SK-N-SH treated with all-trans-retinoic acid at 6 μM for 48 hours (cell line): ENCODE data around the gene DDX39B.
"Not testable (repeated sequence)": the region's sequence is repeated elsewhere in the genome, so short reads cannot be mapped to it uniquely, and the experiment has no call there.

Source experiments
- ATAC-seq: fragments of 200-7000 bp; cut with Tn5 transposase; 3 replicates; pipeline ENCODE4 v1.9.1; 2020; ENCODE audit warnings: mild to moderate bottlenecking, moderate library complexity
- ARNTL ChIP-seq: fragments of 450-650 bp; formaldehyde crosslinking; IDR thresholded peaks from 2 replicates; pipeline ENCODE4 v1.5.0; 2020; ENCODE audit warnings: low read depth, mild to moderate bottlenecking, moderate library complexity, borderline replicate concordance
- BACH2 ChIP-seq: fragments of 250-450 bp; sonication (Bioruptor Pico); IDR thresholded peaks from 2 replicates; pipeline ENCODE4 v1.9.0; 2021; ENCODE audit warnings: mild to moderate bottlenecking, borderline replicate concordance
- CSDC2 ChIP-seq: fragments of 250-450 bp; sonication (Bioruptor Pico); IDR thresholded peaks from 2 replicates; pipeline ENCODE4 v1.5.0; 2020; ENCODE audit warnings: mild to moderate bottlenecking, moderate library complexity
- GLIS3 ChIP-seq: fragments of 250-450 bp; sonication (Bioruptor Pico); IDR thresholded peaks from 2 replicates; pipeline ENCODE4 v1.5.0; 2020; ENCODE audit warnings: mild to moderate bottlenecking, moderate library complexity
- ISL1 ChIP-seq: fragments of 250-450 bp; sonication (Bioruptor Pico); IDR thresholded peaks from 2 replicates; pipeline ENCODE4 v2.1.2; 2022; ENCODE audit warnings: mild to moderate bottlenecking, moderate library complexity
- PATZ1 ChIP-seq: fragments of 250-450 bp; sonication (Bioruptor Pico); IDR thresholded peaks from 2 replicates; pipeline ENCODE4 v1.8.0; 2020; ENCODE audit warnings: mild to moderate bottlenecking, moderate library complexity, borderline replicate concordance
- POU6F1 ChIP-seq: fragments of 250-450 bp; sonication (Bioruptor Pico); IDR thresholded peaks from 2 replicates; pipeline ENCODE4 v1.8.0; 2021; ENCODE audit warnings: low read depth, mild to moderate bottlenecking, moderate library complexity, borderline replicate concordance
- PPARA ChIP-seq: fragments of 250-450 bp; sonication (Bioruptor Pico); IDR thresholded peaks from 2 replicates; pipeline ENCODE4 v1.5.0; 2020; ENCODE audit warnings: mild to moderate bottlenecking, borderline replicate concordance
- SNAI2 ChIP-seq: fragments of 250-450 bp; sonication (Bioruptor Pico); IDR thresholded peaks from 2 replicates; pipeline ENCODE4 v1.5.0; 2020; ENCODE audit warnings: mild to moderate bottlenecking, moderate library complexity
- TCF4 ChIP-seq: fragments of 250-450 bp; sonication (Bioruptor Pico); IDR thresholded peaks from 2 replicates; pipeline ENCODE4 v1.8.0; 2021; ENCODE audit warnings: mild to moderate bottlenecking, moderate library complexity, borderline replicate concordance
- TOX ChIP-seq: fragments of 250-450 bp; sonication (Bioruptor Pico); IDR thresholded peaks from 2 replicates; pipeline ENCODE4 v1.8.0; 2021; ENCODE audit warnings: mild to moderate bottlenecking, moderate library complexity, borderline replicate concordance
- ZC3H10 ChIP-seq: fragments of 250-450 bp; sonication (Bioruptor Pico); IDR thresholded peaks from 2 replicates; pipeline ENCODE4 v1.5.1; 2021; ENCODE audit warnings: mild to moderate bottlenecking, moderate library complexity
- ZFP3 ChIP-seq: fragments of 250-450 bp; sonication (Bioruptor Pico); IDR thresholded peaks from 2 replicates; pipeline ENCODE4 v1.5.0; 2020; ENCODE audit warnings: mild to moderate bottlenecking, moderate library complexity
- ZFP30 ChIP-seq: fragments of 450-650 bp; formaldehyde crosslinking; IDR thresholded peaks from 2 replicates; pipeline ENCODE4 v1.5.0; 2022; ENCODE audit warnings: mild to moderate bottlenecking, moderate library complexity
- ZNF565 ChIP-seq: fragments of 450-650 bp; formaldehyde crosslinking; conservative IDR thresholded peaks from 2 replicates; pipeline ENCODE4 v1.5.0; 2020; ENCODE audit warnings: low read depth, mild to moderate bottlenecking, moderate library complexity
- ZNF70 ChIP-seq: fragments of 450-650 bp; formaldehyde crosslinking; IDR thresholded peaks from 2 replicates; pipeline ENCODE4 v1.5.0; 2020; ENCODE audit warnings: mild to moderate bottlenecking, moderate library complexity
- ZNF8 ChIP-seq: fragments of 450-650 bp; formaldehyde crosslinking; IDR thresholded peaks from 2 replicates; pipeline ENCODE4 v1.5.0; 2020; ENCODE audit warnings: mild to moderate bottlenecking, moderate library complexity
- TF ChIP-seq, protein P1 (sequence below): fragments of 250-450 bp; sonication (Bioruptor Pico); IDR thresholded peaks from 2 replicates; pipeline ENCODE4 v1.5.0; 2020; ENCODE audit warnings: mild to moderate bottlenecking, moderate library complexity
- TF ChIP-seq, protein P2 (sequence below): fragments of 250-450 bp; sonication (Bioruptor Pico); IDR thresholded peaks from 2 replicates; pipeline ENCODE4 v1.5.1; 2020; ENCODE audit warnings: low read depth, mild to moderate bottlenecking, moderate library complexity
- TF ChIP-seq, protein P3 (sequence below): fragments of 250-450 bp; sonication (Bioruptor Pico); IDR thresholded peaks from 2 replicates; pipeline ENCODE4 v1.5.1; 2021; ENCODE audit warnings: mild to moderate bottlenecking, moderate library complexity

Gene DDX39B

DNA sequence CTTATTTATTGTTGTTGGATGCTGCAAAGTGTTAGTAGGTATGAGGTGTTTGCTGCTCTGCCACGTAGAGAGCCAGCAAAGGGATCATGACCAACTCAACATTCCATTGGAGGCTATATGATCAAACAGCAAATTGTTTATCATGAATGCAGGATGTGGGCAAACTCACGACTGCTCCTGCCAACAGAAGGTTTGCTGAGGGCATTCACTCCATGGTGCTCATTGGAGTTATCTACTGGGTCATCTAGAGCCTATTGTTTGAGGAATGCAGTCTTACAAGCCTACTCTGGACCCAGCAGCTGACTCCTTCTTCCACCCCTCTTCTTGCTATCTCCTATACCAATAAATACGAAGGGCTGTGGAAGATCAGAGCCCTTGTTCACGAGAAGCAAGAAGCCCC lies 31.8 kb downstream of the DDX39B start:
- no peak for ATAC-seq
- TF ChIP-seq ZFP3 (CRISPR knock-in tag) = no peak
- no peak for TF ChIP-seq CSDC2
- TF ChIP-seq ZC3H10 = no peak
- no peak for TF ChIP-seq GLIS3 (CRISPR knock-in tag)
- TF ChIP-seq, protein P1, sequence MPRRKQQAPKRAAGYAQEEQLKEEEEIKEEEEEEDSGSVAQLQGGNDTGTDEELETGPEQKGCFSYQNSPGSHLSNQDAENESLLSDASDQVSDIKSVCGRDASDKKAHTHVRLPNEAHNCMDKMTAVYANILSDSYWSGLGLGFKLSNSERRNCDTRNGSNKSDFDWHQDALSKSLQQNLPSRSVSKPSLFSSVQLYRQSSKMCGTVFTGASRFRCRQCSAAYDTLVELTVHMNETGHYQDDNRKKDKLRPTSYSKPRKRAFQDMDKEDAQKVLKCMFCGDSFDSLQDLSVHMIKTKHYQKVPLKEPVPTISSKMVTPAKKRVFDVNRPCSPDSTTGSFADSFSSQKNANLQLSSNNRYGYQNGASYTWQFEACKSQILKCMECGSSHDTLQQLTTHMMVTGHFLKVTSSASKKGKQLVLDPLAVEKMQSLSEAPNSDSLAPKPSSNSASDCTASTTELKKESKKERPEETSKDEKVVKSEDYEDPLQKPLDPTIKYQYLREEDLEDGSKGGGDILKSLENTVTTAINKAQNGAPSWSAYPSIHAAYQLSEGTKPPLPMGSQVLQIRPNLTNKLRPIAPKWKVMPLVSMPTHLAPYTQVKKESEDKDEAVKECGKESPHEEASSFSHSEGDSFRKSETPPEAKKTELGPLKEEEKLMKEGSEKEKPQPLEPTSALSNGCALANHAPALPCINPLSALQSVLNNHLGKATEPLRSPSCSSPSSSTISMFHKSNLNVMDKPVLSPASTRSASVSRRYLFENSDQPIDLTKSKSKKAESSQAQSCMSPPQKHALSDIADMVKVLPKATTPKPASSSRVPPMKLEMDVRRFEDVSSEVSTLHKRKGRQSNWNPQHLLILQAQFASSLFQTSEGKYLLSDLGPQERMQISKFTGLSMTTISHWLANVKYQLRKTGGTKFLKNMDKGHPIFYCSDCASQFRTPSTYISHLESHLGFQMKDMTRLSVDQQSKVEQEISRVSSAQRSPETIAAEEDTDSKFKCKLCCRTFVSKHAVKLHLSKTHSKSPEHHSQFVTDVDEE = no peak
- TF ChIP-seq POU6F1 (CRISPR knock-in tag) = no peak
- no peak for TF ChIP-seq ZFP30
- no peak for TF ChIP-seq ZNF565 (CRISPR knock-in tag)
- TF ChIP-seq ZNF70 = no peak
- TF ChIP-seq ISL1 = no peak
- TF ChIP-seq, protein P2, sequence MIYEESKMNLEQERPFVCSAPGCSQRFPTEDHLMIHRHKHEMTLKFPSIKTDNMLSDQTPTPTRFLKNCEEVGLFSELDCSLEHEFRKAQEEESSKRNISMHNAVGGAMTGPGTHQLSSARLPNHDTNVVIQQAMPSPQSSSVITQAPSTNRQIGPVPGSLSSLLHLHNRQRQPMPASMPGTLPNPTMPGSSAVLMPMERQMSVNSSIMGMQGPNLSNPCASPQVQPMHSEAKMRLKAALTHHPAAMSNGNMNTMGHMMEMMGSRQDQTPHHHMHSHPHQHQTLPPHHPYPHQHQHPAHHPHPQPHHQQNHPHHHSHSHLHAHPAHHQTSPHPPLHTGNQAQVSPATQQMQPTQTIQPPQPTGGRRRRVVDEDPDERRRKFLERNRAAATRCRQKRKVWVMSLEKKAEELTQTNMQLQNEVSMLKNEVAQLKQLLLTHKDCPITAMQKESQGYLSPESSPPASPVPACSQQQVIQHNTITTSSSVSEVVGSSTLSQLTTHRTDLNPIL (CRISPR knock-in tag) = no peak
- TF ChIP-seq TOX = no peak
- no peak for TF ChIP-seq ARNTL (CRISPR knock-in tag)
- TF ChIP-seq PPARA = no peak

GRCh38 chr6:31509036-31509435 lies 32.8 kb downstream of the DDX39B start:
- not testable (repeated sequence) for ATAC-seq

DNA sequence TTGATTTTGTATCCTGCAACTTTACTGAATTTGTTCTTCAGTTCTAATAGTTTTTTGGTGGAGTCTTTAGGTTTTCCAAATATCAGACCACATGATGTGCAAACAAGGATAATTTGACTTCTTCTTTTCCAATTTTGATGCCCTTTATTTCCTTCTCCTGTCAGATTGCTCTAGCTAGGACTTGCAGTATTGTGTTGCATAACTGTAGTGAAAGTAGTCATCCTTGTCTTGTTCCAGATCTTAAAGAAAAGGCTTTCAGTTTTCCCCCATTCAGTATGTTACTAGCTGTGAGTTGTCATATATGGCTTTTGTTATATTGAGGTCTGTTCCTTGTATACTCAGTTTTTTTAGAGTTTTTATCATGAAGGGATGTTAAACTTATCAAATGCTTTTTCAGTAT lies 39.2 kb downstream of the DDX39B start:
- no peak for ATAC-seq
- no peak for TF ChIP-seq ZC3H10
- TF ChIP-seq PATZ1 (CRISPR knock-in tag) = no peak
- TF ChIP-seq, protein P1 = no peak
- no peak for TF ChIP-seq PPARA
- TF ChIP-seq, protein P3, sequence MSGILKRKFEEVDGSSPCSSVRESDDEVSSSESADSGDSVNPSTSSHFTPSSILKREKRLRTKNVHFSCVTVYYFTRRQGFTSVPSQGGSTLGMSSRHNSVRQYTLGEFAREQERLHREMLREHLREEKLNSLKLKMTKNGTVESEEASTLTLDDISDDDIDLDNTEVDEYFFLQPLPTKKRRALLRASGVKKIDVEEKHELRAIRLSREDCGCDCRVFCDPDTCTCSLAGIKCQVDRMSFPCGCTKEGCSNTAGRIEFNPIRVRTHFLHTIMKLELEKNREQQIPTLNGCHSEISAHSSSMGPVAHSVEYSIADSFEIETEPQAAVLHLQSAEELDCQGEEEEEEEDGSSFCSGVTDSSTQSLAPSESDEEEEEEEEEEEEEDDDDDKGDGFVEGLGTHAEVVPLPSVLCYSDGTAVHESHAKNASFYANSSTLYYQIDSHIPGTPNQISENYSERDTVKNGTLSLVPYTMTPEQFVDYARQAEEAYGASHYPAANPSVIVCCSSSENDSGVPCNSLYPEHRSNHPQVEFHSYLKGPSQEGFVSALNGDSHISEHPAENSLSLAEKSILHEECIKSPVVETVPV (CRISPR knock-in tag) = no peak
- TF ChIP-seq SNAI2 = no peak
- no peak for TF ChIP-seq ZFP30
- TF ChIP-seq ISL1 = no peak
- no peak for TF ChIP-seq ZNF8
- no peak for TF ChIP-seq CSDC2
- TF ChIP-seq, protein P2 (CRISPR knock-in tag) = no peak
- no peak for TF ChIP-seq ZNF565 (CRISPR knock-in tag)
- no peak for TF ChIP-seq TCF4
- TF ChIP-seq ZFP3 (CRISPR knock-in tag) = no peak
- no peak for TF ChIP-seq BACH2 (CRISPR knock-in tag)

DNA sequence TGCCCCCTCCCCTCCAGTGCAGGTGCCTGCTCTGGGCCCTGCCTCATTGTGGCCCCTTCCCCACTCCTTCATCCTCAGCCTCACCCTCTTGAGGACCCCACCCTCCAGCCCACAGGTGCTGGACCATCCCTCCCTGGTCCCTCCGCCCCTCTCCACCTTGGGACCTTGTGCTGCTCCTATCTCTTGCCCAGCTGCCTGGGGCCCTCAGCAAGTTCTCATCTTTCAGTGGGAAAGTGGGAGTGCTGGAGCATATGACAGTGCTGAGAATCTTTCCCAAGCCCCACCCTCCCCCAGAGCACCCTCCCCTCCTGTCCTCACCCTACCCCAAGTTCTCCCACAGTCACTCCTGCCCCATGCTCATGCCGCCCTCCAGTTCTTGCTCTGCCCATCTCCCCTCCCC lies 42.2 kb downstream of the DDX39B start:
- ATAC-seq = not testable (repeated sequence)
